Fibroblast of pulmonary artery (primary cell): ENCODE measurements around the gene ADAMTS4.
"Not testable (repeated sequence)": the region's sequence is repeated elsewhere in the genome, so short reads cannot be mapped to it uniquely, and the experiment has no call there.

Experiments used
- DNase-seq: peaks from one replicate; pipeline ENCODE4 v3.0.0-alpha.2; 2010; ENCODE audit warnings: low read depth
- H3K4me3 ChIP-seq: replicated peaks from 2 replicates; pipeline ENCODE4 v1.5.1; 2011; ENCODE audit warnings: low read depth, mild to moderate bottlenecking, control low read depth, low read length, moderate library complexity
- TF ChIP-seq, protein P1 (sequence below): IDR thresholded peaks from 2 replicates; pipeline ENCODE4 v1.5.1; 2011; ENCODE audit warnings: mild to moderate bottlenecking, control low read depth, low read length, inconsistent platforms; ENCODE audit errors: missing control alignments

Gene ADAMTS4

DNA sequence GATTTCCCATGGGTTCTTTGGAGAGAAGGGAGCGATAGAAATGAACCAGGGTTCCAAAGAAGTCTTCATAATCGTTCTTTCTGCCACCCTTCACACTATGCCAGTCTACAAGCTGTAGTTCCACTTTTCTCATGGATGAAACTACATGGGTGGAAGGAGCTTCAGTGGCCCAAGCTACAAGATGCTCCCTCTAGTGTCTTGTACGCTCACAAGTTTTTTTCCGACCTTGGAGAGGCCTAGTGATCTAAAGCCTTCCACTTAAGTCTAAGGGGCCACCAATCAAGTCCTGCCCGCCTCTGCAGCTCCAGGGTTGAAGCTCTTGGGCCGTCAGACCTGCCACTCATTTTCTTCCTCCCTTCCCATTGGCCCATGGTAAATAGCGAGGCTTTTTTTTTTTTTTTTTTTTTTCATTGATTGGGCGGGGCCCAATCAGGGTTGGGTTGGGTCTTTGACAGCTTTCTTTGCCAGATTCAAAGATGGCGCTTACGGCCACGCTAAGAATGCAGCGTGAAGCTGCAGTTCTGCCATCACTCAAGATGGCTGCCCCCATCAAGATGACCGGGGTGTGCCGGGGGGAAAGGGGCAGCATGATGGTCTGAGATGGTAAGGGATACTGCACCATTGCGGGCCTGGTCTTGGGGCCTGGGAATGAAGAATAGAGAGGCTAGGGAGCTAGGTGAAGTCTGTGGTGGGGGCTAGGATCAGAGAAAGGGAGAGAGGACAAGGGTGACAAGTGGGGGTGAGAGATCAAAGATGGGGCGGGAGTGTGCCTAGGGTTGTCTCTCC is 26.9 kb upstream of the ADAMTS4 start, which contains the start of gene TOMM40L:
TOMM40L (plus strand) TSS at position 527 of the 786 bp plus-strand sequence. CDS start 430 bp downstream, outside the sequence.
- DNase-seq = peak; percentile 100
- TF ChIP-seq, protein P1, sequence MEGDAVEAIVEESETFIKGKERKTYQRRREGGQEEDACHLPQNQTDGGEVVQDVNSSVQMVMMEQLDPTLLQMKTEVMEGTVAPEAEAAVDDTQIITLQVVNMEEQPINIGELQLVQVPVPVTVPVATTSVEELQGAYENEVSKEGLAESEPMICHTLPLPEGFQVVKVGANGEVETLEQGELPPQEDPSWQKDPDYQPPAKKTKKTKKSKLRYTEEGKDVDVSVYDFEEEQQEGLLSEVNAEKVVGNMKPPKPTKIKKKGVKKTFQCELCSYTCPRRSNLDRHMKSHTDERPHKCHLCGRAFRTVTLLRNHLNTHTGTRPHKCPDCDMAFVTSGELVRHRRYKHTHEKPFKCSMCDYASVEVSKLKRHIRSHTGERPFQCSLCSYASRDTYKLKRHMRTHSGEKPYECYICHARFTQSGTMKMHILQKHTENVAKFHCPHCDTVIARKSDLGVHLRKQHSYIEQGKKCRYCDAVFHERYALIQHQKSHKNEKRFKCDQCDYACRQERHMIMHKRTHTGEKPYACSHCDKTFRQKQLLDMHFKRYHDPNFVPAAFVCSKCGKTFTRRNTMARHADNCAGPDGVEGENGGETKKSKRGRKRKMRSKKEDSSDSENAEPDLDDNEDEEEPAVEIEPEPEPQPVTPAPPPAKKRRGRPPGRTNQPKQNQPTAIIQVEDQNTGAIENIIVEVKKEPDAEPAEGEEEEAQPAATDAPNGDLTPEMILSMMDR = peak; percentile 79
- H3K4me3 ChIP-seq = peak within 1 kb of the TSS; percentile 98

DNA sequence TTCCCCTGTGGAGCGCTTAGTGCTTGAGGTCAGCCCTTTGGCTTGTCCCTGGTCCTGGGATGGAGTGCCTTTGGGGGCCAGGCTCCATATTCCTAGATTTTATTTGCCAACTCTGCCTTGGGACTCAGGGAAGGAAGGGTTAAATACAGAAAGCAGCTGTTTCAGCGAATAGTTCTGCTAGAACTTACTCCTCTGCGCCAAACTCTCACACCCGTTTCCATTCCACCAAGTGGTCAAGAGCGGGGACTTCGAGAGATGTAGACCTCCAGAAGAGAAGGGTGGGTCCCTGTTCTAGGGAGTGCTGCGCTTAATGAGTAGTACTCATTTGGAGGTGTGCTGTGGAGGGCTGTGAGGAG is 26.3 kb upstream of the ADAMTS4 start:
- no peak for DNase-seq
- TF ChIP-seq, protein P1 = no peak
- no peak overlapping the region for H3K4me3 ChIP-seq

DNA sequence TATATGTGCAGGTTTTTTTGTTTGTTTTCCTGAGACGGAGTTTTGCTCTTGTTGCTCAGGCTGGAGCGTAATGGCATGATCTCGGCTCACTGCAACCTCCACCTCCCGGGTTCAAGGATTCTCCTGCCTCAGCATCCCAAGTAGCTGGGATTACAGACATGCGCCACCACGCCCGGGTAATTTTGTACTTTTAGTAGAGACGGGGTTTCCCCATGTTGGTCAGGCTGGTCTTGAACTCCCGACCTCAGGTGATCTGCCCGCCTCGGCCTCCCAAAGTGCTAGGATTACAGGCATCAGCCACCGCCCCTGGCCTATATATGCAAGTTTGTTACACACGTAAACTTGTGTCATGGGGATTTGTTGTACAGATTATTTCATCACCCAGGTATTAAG is 25.8 kb upstream of the ADAMTS4 start:
- not testable (repeated sequence) for H3K4me3 ChIP-seq, DNase-seq

DNA sequence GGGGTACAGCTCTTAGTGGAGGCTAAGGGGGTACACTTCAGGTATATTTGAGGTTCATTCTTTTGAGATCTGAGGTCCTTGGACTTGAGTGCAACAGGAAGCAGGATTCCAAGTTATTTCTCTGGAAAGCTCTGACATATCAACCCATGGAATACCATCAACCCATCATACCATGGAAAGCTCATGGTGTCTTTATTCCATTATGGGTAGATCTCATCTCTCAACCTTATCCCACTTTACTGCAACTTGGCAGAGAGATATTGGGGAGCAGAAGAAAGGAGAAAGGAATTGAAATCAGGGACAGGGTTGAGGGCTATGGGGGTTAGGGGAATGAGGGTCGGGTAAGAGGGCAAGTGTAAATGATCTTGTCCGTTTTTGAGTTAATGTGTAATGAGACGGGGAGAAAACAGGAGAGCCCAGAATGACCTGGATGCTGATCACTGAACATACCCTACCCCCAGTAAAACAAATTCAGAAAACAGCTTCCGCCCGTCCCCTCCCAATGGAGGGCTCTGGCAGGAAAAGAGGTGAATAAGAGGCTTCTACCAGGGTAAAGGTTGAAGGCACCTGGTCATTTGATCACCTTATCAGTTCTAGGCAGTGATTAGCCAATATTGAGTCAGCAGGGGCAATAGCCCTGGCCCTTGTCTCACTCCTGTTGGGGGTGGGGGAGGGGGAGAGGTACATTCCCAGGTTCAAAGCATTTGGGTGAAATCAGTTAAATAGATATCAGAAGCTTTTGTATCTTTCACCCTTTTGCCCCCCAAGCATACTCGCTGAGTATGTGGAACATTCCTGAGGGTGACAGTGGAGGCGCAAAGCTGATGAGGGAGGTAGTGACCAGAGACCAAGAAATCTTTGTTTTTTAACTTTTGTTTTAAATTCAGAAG is 25.2 kb upstream of the ADAMTS4 start:
- no peak overlapping the region for H3K4me3 ChIP-seq
- TF ChIP-seq, protein P1 = no peak
- no peak for DNase-seq

DNA sequence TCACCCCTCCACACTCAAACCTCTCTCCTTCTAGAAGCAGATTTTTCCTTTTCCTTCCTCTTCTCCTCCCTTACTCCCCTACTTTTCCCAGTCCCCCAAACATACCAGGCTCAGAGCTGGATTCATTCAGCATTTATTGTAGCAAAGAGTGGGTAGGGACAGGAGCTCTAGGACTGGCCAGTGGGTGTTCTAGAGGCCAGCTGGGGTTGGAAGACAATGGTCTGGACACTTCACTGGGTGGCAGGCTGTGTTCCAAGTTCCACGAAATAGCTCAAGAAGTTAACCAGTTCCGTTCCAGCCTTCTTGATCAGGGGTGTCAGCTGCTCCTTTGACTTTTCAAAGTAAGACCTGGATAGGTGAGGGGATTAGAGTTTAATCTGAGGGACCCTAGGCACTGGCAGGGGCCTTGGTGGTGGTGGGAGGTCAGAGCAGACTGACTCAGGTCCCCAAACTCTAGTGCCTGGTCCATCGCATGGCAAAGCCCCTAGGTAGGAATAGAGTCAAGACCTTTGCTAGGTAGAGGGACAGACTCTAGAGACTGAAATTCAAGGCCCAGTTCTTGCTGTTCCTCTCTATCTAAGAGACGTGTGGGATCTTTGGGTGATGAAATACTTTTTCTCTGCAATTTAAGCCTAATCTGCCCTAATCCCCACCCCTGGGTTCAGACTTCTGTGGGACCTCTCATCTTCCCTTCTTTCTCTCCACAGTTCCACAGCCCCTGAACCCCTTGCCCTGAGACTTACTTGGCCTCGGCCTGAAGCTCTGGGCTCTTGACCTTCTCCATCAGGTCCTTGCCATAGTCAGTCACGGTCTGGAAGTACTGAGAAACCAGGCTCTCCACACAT is 23.5 kb upstream of the ADAMTS4 start:
- DNase-seq = no peak
- TF ChIP-seq, protein P1 = no peak
- no peak overlapping the region for H3K4me3 ChIP-seq

DNA sequence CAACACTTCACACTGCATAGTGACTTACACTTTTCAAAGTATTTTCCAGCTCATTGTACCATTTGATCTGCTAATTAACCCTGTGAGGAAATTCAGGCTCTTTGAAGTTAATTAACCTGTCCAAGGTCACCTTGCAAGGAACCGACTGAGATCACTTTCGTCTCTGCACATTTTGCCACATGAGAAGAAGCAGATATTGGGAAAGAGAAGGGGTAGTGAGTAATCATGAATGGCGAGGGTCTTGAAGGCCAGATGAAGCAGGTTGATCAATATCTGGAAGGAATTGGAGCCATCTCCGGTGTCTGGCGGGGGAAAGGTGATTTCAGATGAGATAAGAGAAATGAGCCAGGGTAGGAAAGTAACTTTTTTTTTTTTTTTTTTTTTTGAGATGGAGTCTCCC is 21.1 kb upstream of the ADAMTS4 start:
- H3K4me3 ChIP-seq = no peak overlapping the region
- DNase-seq = no peak
- TF ChIP-seq, protein P1 = no peak
